H9 (cell line): ENCODE measurements around the gene IP6K2. TPM values are rescaled to one million over a fixed set of nuclear protein-coding genes. Genes with fewer than 3 reads are reported as not detected.

Experiments
- DNase-seq: peaks from one replicate; pipeline ENCODE4 v3.0.0-alpha.2; 2017
- H2AFZ ChIP-seq: one replicate; pipeline ENCODE4 v1.6.1; 2013; ENCODE audit warnings: mild to moderate bottlenecking, low read length, control low read depth, moderate library complexity
- H2AK5ac ChIP-seq: 2 replicates; pipeline ENCODE4 v1.6.1; 2013; ENCODE audit warnings: low read length, control low read depth, mixed read lengths; ENCODE audit not compliant: insufficient read length
- H2BK120ac ChIP-seq: one replicate; pipeline ENCODE4 v1.6.1; 2013; ENCODE audit warnings: low read depth, mild to moderate bottlenecking, low read length, control low read depth, inconsistent platforms; ENCODE audit not compliant: poor library complexity, severe bottlenecking
- H2BK12ac ChIP-seq: 2 replicates; pipeline ENCODE4 v1.6.1; 2013; ENCODE audit warnings: low read length, control low read depth, mixed read lengths, low read depth; ENCODE audit not compliant: insufficient read length
- H2BK15ac ChIP-seq: 2 replicates; pipeline ENCODE4 v1.6.1; 2013; ENCODE audit warnings: low read depth, low read length, control low read depth
- H2BK20ac ChIP-seq: one replicate; pipeline ENCODE4 v1.6.1; 2013; ENCODE audit warnings: low read depth, mild to moderate bottlenecking, low read length, control low read depth, inconsistent platforms; ENCODE audit not compliant: poor library complexity, severe bottlenecking
- H2BK5ac ChIP-seq: 2 replicates; pipeline ENCODE4 v1.6.1; 2013; ENCODE audit warnings: low read length, control low read depth, mixed read lengths; ENCODE audit not compliant: insufficient read length
- H3K14ac ChIP-seq: 2 replicates; pipeline ENCODE4 v1.6.1; 2013; ENCODE audit warnings: low read length, control low read depth; ENCODE audit not compliant: insufficient read depth
- H3K18ac ChIP-seq: 2 replicates; pipeline ENCODE4 v1.6.1; 2013; ENCODE audit warnings: low read depth, mild to moderate bottlenecking, mixed read lengths, low read length, control low read depth; ENCODE audit not compliant: insufficient read length
- H3K23ac ChIP-seq: 2 replicates; pipeline ENCODE4 v1.6.1; 2013; ENCODE audit warnings: low read length, control low read depth, mixed read lengths, low read depth; ENCODE audit not compliant: insufficient read length
- H3K23me2 ChIP-seq: 2 replicates; pipeline ENCODE4 v1.6.1; 2013; ENCODE audit warnings: low read depth, mild to moderate bottlenecking, mixed read lengths, low read length, control low read depth; ENCODE audit not compliant: insufficient read length, poor library complexity, severe bottlenecking
- H3K27ac ChIP-seq: 2 replicates; pipeline ENCODE4 v1.5.1; 2013; ENCODE audit warnings: low read length, control low read depth, mixed read lengths, low read depth; ENCODE audit not compliant: insufficient read length
- H3K27me3 ChIP-seq: 2 replicates; pipeline ENCODE4 v1.6.1; 2013; ENCODE audit warnings: low read length, control low read depth, inconsistent platforms; ENCODE audit not compliant: insufficient read depth
- H3K4ac ChIP-seq: 2 replicates; pipeline ENCODE4 v1.6.1; 2013; ENCODE audit warnings: low read depth, mild to moderate bottlenecking, control low read depth, inconsistent platforms, low read length, moderate library complexity
- H3K4me1 ChIP-seq: 2 replicates; pipeline ENCODE4 v1.6.1; 2013; ENCODE audit warnings: low read length, control low read depth, inconsistent platforms; ENCODE audit not compliant: insufficient read depth
- H3K4me2 ChIP-seq: 2 replicates; pipeline ENCODE4 v1.6.1; 2013; ENCODE audit warnings: low read length, control low read depth, mixed read lengths; ENCODE audit not compliant: insufficient read length, insufficient read depth
- H3K56ac ChIP-seq: 2 replicates; pipeline ENCODE4 v1.6.1; 2013; ENCODE audit warnings: low read depth, mild to moderate bottlenecking, mixed read lengths, low read length, control low read depth; ENCODE audit not compliant: insufficient read length
- H3K79me1 ChIP-seq: 2 replicates; pipeline ENCODE4 v1.6.1; 2013; ENCODE audit warnings: low read depth, mild to moderate bottlenecking, moderate library complexity, low read length, control low read depth, inconsistent platforms; ENCODE audit not compliant: insufficient read depth, poor library complexity, severe bottlenecking
- H3K79me2 ChIP-seq: 2 replicates; pipeline ENCODE4 v1.6.1; 2013; ENCODE audit warnings: low read length, control low read depth, inconsistent platforms; ENCODE audit not compliant: insufficient read depth
- H3K9ac ChIP-seq: 2 replicates; pipeline ENCODE4 v1.6.1; 2013; ENCODE audit warnings: low read length, control low read depth, mixed read lengths; ENCODE audit not compliant: insufficient read length; ENCODE audit errors: extremely low read depth
- H3K9me3 ChIP-seq: one replicate; pipeline ENCODE4 v1.6.1; 2013; ENCODE audit warnings: low read depth, low read length, inconsistent platforms; ENCODE audit not compliant: control insufficient read depth
- H3T11ph ChIP-seq: one replicate; pipeline ENCODE4 v1.6.1; 2013; ENCODE audit warnings: mild to moderate bottlenecking, low read length, control low read depth, inconsistent platforms
- H4K20me1 ChIP-seq: one replicate; pipeline ENCODE4 v1.6.1; 2013; ENCODE audit not compliant: control insufficient read depth, insufficient read length, insufficient read depth
- H4K5ac ChIP-seq: 2 replicates; pipeline ENCODE4 v1.6.1; 2013; ENCODE audit warnings: low read depth, mild to moderate bottlenecking, mixed read lengths, low read length, control low read depth; ENCODE audit not compliant: insufficient read length
- H4K8ac ChIP-seq: replicated peaks from 2 replicates; pipeline ENCODE4 v1.6.1; 2013; ENCODE audit warnings: low read length, control low read depth, mixed read lengths, low read depth; ENCODE audit not compliant: insufficient read length
- H4K91ac ChIP-seq: 2 replicates; pipeline ENCODE4 v1.6.1; 2013; ENCODE audit warnings: low read depth, mild to moderate bottlenecking, moderate library complexity, mixed read lengths, low read length, control low read depth; ENCODE audit not compliant: insufficient read length
- H3K27ac Mint-ChIP-seq, 3 experiments: 2 replicates in 2 of 3; 3 replicates in 1 of 3; pipeline ENCODE4 v1.8.0; 2020 to 2021; ENCODE audit warnings: mixed read lengths in 3 of 3, mild to moderate bottlenecking in 1 of 3, moderate library complexity in 1 of 3
- H3K27me3 Mint-ChIP-seq: 2 replicates; pipeline ENCODE4 v1.8.0; 2021; ENCODE audit warnings: low read depth, mild to moderate bottlenecking, moderate library complexity, mixed read lengths
- H3K36me3 Mint-ChIP-seq, 3 experiments: 2 replicates in 2 of 3; 3 replicates in 1 of 3; pipeline ENCODE4 v1.8.0; 2020 to 2021; ENCODE audit warnings: low read depth in 3 of 3, mixed read lengths in 3 of 3; ENCODE audit not compliant: insufficient read depth in 1 of 3
- H3K4me1 Mint-ChIP-seq, 2 experiments: 2 replicates each; pipeline ENCODE4 v1.8.0; 2020; ENCODE audit warnings: mixed read lengths in 2 of 2
- H3K4me3 Mint-ChIP-seq, 2 experiments: 2 replicates in 1 of 2; 3 replicates in 1 of 2; pipeline ENCODE4 v1.8.0; 2020 to 2021; ENCODE audit warnings: mild to moderate bottlenecking in 2 of 2, mixed read lengths in 2 of 2, moderate library complexity in 1 of 2
- H3K9me3 Mint-ChIP-seq, 2 experiments: 2 replicates in 1 of 2; 3 replicates in 1 of 2; pipeline ENCODE4 v1.8.0; 2020; ENCODE audit warnings: mild to moderate bottlenecking in 2 of 2, mixed read lengths in 2 of 2, moderate library complexity in 1 of 2
- CTCF ChIP-seq: fragments of 200-600 bp; sonication (generic); conservative IDR thresholded peaks from 3 replicates; pipeline ENCODE4 v1.8.0; 2021; ENCODE audit warnings: antibody characterized with exemption, mild to moderate bottlenecking
- WGBS: extraction: QIAGEN DNeasy Blood & Tissue Kit; methylation state at CpG from one replicate; pipeline ENCODE4 v1.1.7; 2013; ENCODE audit warnings: missing lambda C conversion rate, low lambda C conversion rate, mixed read lengths; ENCODE audit not compliant: insufficient read length; ENCODE audit errors: extremely low coverage; 5-methylcytosine and 5-hydroxymethylcytosine counted together
- total RNA-seq: library from RNA; stranded (reverse); gene quantifications from 2 replicates; pipeline ENCODE4 v1.2.1, GENCODE V29; 2021

The IP6K2 gene
- total RNA-seq, 1 experiment from 2014 or later, result 94.7 TPM

GRCh38 chr3:48685603-48686511 is 31.2 kb downstream of the IP6K2 start, which contains the start of gene NCKIPSD:
TSS of gene NCKIPSD (minus strand) at chr3:48685915. CDS start at chr3:48685807, 108 bp downstream.
- H3K4ac ChIP-seq, result no peak within 1 kb of the TSS
- H2BK12ac ChIP-seq, result no peak within 1 kb of the TSS
- H3K4me2 ChIP-seq, result peak within 1 kb of the TSS; percentile 58
- no peak within 1 kb of the TSS for H2BK15ac ChIP-seq
- H2AK5ac ChIP-seq, result no peak within 1 kb of the TSS
- no peak within 1 kb of the TSS for H4K8ac ChIP-seq
- H3T11ph ChIP-seq, result no peak within 1 kb of the TSS
- DNase-seq, result peak; percentile 89
- Mint-ChIP-seq H3K4me3 (peak within 1 kb of the TSS; percentile 81 to 93), H3K4me1 (peaks cover 17 to 21% of the 10 kb centered on the region in 2 experiments), H3K36me3 (peaks cover 24 to 64% (median 49%) of the 10 kb centered on the region in 3 experiments; a peak in 6 of 7 replicates), H3K27ac (peak within 1 kb of the TSS in 2 of 3 experiments; percentile 73 to 91; a peak in 5 of 7 replicates), H3K9me3 (no peaks in the 10 kb centered on the region), H3K27me3 (no peaks in the 10 kb centered on the region; the same call in 1 of the 2 replicates)
- no peak within 1 kb of the TSS for H2BK120ac ChIP-seq
- no peaks in the 10 kb centered on the region for H3K9me3 ChIP-seq
- H4K91ac ChIP-seq, result no peak within 1 kb of the TSS
- TF ChIP-seq CTCF, result peak; percentile 81
- H3K56ac ChIP-seq, result no peak within 1 kb of the TSS
- peak within 1 kb of the TSS; percentile 31 for H3K9ac ChIP-seq
- no peak within 1 kb of the TSS for H3K23ac ChIP-seq
- H3K27me3 ChIP-seq, result no peaks in the 10 kb centered on the region
- no peak within 1 kb of the TSS for H2BK5ac ChIP-seq
- no peak within 1 kb of the TSS for H2BK20ac ChIP-seq
- no peak within 1 kb of the TSS for H2AFZ ChIP-seq
- peaks cover 8% of the 10 kb centered on the region for H3K23me2 ChIP-seq
- H3K18ac ChIP-seq, result no peak within 1 kb of the TSS
- H3K79me2 ChIP-seq, result peaks cover 5% of the 10 kb centered on the region; the same call in 1 of the 2 replicates
- no CpG with 5 or more reads among the region's 97 CpGs for WGBS
- H3K4me1 ChIP-seq, result peaks cover 4% of the 10 kb centered on the region; the same call in 1 of the 2 replicates
- peak within 1 kb of the TSS; percentile 23 for H3K14ac ChIP-seq
- H4K20me1 ChIP-seq, result no peaks in the 10 kb centered on the region
- H4K5ac ChIP-seq, result no peak within 1 kb of the TSS
- peaks cover 3% of the 10 kb centered on the region for H3K79me1 ChIP-seq
- no peak within 1 kb of the TSS for H3K27ac ChIP-seq
